Natural killer cell treated with Interleukin-12 subunit alpha and Interleukin-12 subunit beta and Interleukin-15 and Interleukin-18, amount 100 ng/mL, for 72 hours (primary cell): ENCODE data around the gene AHNAK2. TPM values are rescaled to one million over a fixed set of nuclear protein-coding genes. Genes with fewer than 3 reads are reported as not detected.
"Not testable (repeated sequence)": the region's sequence is repeated elsewhere in the genome, so short reads cannot be mapped to it uniquely, and the experiment has no call there.

Experiments
- ATAC-seq, 2 donors: fragments of 150-1000 bp; cut with Tn5 transposase in 1 of 2; sonication (Bioruptor Pico), chemical (Tn5 transposase) in 1 of 2; 2 replicates each; pipeline ENCODE4 v1.10.0; 2021
- DNase-seq: peaks from one replicate; pipeline ENCODE4 v3.0.0; 2022; ENCODE audit warnings: low spot score
- H3K27ac Mint-ChIP-seq, 2 donors: 1 replicate in 1 of 2; 2 replicates in 1 of 2; pipeline ENCODE4 v1.8.0; 2022; ENCODE audit warnings: mixed read lengths in 2 of 2, mild to moderate bottlenecking in 1 of 2, moderate library complexity in 1 of 2
- H3K27me3 Mint-ChIP-seq, 2 donors: 1 replicate in 1 of 2; 2 replicates in 1 of 2; pipeline ENCODE4 v1.8.0; 2022; ENCODE audit warnings: mixed read lengths in 2 of 2
- H3K36me3 Mint-ChIP-seq: one replicate; pipeline ENCODE4 v1.8.0; 2022; ENCODE audit warnings: mixed read lengths
- H3K4me1 Mint-ChIP-seq, 2 donors: 1 replicate in 1 of 2; 2 replicates in 1 of 2; pipeline ENCODE4 v1.8.0; 2022; ENCODE audit warnings: low read depth in 2 of 2, mixed read lengths in 2 of 2, mild to moderate bottlenecking in 1 of 2
- H3K4me3 Mint-ChIP-seq: one replicate; pipeline ENCODE4 v1.8.0; 2022; ENCODE audit warnings: mixed read lengths
- H3K9me3 Mint-ChIP-seq: 2 replicates; pipeline ENCODE4 v1.8.0; 2022; ENCODE audit warnings: mixed read lengths
- total RNA-seq, 2 donors: library from RNA; stranded (reverse); gene quantifications; one replicate each; pipeline ENCODE4 v1.2.3, GENCODE V29; 2022

The AHNAK2 gene
- total RNA-seq, 2 donors from 2014 or later: not detected

DNA sequence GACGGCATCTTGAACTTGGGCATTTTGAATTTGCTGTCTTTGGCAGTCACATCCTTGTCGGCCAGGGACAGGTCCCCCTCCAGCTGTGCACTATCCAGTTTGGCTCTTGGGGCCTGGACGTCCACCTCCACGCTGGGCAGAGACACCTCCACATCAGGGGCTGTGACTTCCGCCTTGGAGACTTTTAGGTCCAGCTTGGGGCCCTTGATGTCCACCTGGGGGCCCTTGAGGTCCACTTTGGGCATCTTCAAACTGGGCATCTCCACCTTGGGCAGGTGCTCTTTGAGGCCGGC lies 34.2 kb downstream of the AHNAK2 start:
- ATAC-seq, H3K9me3 Mint-ChIP-seq, H3K27ac Mint-ChIP-seq, H3K4me1 Mint-ChIP-seq, H3K36me3 Mint-ChIP-seq, H3K4me3 Mint-ChIP-seq, H3K27me3 Mint-ChIP-seq, DNase-seq: not testable (repeated sequence)

DNA sequence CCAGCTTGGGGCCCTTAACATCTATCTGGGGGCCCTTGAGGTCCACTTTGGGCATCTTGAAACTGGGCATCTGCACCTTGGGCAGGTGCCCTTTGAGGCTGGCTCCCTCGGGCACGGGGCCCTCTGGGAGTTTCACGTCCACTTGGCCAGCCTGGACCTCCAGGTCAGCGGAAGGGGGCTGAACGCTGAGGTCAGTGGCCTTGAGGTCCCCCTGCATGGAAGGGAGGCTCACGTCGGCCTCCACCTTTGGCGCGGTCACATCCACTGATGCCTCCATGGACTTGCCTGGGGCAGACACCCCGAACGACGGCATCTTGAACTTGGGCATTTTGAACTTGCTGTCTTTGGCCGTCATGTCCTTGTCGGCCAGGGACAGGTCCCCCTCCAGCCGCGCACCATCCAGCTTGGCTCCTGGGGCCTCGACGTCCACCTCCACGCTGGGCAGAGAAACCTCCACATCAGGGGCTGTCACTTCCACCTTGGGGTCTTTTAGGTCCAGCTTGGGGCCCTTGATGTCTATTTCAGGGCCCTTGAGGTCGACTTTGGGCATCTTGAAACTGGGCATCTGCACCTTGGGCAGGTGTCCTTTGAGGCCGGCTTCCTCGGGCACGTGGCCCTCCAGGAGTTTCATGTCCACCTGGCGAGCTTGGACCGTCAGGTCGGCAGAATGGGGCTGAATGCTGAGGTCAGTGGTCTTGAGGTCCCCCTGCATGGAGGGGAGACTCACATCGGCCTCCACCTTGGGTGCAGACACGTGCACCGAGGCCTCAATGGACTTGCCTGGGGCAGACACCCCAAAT lies 34.8 kb downstream of the AHNAK2 start:
- not testable (repeated sequence) for H3K36me3 Mint-ChIP-seq, H3K9me3 Mint-ChIP-seq, H3K27me3 Mint-ChIP-seq, H3K27ac Mint-ChIP-seq, DNase-seq, ATAC-seq, H3K4me1 Mint-ChIP-seq, H3K4me3 Mint-ChIP-seq

DNA sequence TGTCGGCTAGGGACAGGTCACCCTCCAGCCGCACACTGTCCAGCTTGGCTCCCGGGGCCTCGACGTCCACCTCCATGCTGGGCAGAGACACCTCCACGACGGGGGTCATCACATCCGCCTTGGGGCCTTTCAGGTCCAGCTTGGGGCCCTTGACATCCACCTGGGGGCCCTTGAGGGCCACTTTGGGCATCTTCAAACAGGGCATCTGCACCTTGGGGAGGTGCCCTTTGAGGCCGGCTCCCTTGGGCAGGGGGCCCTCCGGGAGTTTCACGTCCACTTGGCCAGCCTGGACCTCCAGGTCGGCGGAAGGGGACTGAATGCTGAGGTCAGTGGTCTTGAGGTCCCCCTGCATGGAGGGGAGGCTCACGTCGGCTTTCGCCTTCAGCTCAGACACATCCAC lies 35.6 kb downstream of the AHNAK2 start:
- peaks cover 6 to 11% of the 10 kb centered on the region in 2 donors for H3K27me3 Mint-ChIP-seq
- no peaks in the 10 kb centered on the region for H3K36me3 Mint-ChIP-seq
- H3K9me3 Mint-ChIP-seq: no peaks in the 10 kb centered on the region
- no peak for ATAC-seq
- H3K27ac Mint-ChIP-seq: no peak overlapping the region
- H3K4me1 Mint-ChIP-seq: no peaks in the 10 kb centered on the region
- no peak overlapping the region for H3K4me3 Mint-ChIP-seq
- DNase-seq: peak; percentile 59

DNA sequence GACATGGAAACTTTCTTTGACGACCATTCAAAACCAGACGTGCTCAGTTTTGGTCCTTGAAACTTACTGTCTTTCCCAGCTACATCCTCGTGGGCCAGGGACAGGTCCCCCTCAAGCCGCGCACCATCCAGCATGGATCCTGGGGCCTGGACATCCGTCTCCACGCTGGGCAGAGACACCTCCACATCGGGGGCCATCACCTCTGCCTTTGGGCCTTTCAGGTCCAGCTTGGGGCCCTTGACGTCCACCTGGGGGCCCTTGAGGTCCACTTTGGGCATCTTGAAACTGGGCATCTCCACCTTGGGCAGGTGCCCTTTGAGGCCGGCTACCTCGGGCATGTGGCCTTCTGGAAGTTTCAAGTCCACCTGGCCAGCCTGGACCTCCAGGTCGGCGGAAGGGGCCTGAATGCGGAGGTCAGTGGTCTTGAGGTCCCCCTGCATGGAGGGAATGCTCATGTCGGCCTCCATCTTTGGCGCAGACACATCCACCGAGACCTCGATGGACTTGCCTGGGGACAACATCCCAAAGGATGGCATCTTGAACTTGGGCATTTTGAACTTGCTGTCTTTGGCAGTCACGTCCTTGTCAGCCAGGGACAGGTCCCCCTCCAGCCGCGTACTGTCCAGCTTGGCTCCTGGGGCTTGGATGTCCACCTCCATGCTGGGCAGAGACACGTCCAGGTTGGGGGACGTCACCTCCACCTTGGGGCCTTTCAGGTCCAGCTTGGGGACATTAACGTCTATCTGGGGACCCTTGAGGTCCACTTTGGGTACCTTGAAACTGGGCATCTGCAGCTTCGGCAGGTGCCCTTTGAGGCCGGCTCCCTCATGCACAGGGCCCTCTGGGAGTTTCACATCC lies 36.4 kb downstream of the AHNAK2 start:
- no peaks in the 10 kb centered on the region for H3K36me3 Mint-ChIP-seq
- H3K4me3 Mint-ChIP-seq: no peak overlapping the region
- ATAC-seq (no peak), DNase-seq (no peak)
- no peaks in the 10 kb centered on the region for H3K4me1 Mint-ChIP-seq
- peaks cover 6 to 15% of the 10 kb centered on the region in 2 donors for H3K27me3 Mint-ChIP-seq
- no peak overlapping the region for H3K27ac Mint-ChIP-seq
- no peaks in the 10 kb centered on the region for H3K9me3 Mint-ChIP-seq

DNA sequence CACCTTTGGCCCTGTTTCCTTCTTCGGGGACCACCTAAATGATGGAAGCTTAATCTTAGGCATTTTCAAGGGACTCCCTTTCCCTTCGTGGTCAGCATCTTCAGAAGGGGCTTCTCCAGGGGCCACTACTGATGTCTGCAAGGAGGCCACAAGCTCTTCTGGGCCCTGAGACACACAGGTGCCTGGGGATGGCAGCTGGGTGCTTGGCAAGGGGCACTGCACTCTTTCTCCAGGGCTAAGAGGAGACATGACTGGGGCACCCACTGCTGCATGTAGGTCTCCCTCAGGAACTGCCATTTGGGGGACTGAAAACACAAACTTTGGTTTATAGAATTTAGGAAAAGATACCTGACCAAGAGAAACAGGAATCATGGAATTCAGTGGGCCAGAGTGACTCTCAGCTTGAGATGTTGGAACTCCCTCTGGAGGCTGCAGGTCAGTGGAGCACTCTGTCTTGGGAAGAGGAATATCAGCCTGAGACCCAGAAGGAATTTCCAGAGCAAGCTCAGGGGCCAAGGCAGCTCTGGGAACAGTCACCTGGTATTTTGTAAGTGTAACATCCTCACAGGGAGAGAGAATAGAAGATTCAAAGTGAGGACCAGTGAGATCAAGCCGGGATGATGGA lies 37.5 kb downstream of the AHNAK2 start:
- Mint-ChIP-seq H3K27me3 (peaks cover 6 to 15% of the 10 kb centered on the region in 2 donors), H3K4me1 (no peaks in the 10 kb centered on the region), H3K9me3 (no peaks in the 10 kb centered on the region), H3K27ac (no peak overlapping the region), H3K36me3 (no peaks in the 10 kb centered on the region), H3K4me3 (no peak overlapping the region)
- DNase-seq: no peak
- no peak for ATAC-seq

DNA sequence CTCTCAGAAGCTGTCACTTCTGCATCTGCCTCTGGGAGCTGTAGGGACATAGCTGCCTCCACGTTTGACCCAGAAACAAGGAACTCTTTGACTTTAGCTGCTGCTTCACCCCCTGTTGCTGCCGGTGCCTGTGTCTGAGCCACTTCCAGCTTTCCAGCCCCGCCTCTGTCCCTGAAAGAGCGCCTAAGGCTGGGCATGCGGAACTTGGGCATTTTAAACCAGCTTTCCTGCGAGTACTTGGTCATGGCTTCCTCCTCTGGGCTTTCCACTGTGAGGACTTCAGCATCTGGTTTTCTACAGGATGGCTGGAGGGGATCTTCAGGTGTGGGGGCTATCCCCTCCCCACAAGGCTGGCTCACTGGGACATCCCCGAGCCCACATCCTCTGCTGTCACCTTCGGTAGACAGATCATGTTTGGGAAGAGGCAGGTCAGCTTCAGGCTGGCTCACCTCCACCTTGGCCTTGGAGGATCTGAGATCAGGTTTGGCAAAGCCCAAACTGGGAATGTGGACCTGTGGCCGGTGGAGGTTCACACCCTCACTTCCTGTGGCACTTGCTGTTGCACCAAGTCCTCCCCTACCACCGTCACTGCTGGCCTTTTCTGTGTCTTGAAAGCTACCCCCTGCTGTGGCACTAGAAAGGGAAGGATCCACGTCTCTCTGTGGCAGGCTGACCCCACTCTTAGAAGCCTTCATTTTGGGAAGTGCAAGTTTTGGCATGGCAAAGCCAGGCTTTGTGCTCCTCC lies 38.3 kb downstream of the AHNAK2 start:
- Mint-ChIP-seq H3K9me3 (no peaks in the 10 kb centered on the region), H3K36me3 (no peaks in the 10 kb centered on the region), H3K27ac (no peak overlapping the region), H3K27me3 (peaks cover 8 to 15% of the 10 kb centered on the region in 2 donors), H3K4me3 (no peak overlapping the region), H3K4me1 (no peaks in the 10 kb centered on the region)
- ATAC-seq (no peak), DNase-seq (no peak)

DNA sequence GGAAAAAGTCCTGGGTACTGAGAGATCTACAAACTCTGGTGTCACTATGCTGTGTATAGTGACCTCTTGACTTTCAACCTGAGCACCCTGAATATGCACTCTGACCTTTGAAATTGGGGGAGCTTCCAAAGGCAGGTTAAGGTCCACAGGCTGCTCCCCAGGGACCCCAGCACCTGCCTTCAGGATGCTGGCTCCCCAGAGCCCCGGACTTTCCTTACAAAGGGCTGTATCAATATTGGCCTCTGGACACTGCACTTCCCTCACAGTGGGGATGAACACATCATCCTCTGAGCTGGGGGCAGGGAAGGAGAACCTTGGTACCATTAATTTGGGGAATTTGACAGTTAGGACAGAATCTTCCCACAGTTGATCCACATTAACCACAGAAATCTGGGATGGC lies 39.2 kb downstream of the AHNAK2 start:
- Mint-ChIP-seq H3K27ac (no peak overlapping the region), H3K27me3 (peaks cover 14 to 18% of the 10 kb centered on the region in 2 donors), H3K4me1 (peaks cover 0 to 6% of the 10 kb centered on the region in 2 donors), H3K9me3 (no peaks in the 10 kb centered on the region), H3K4me3 (no peak overlapping the region), H3K36me3 (no peaks in the 10 kb centered on the region)
- ATAC-seq: no peak
- DNase-seq: no peak

DNA sequence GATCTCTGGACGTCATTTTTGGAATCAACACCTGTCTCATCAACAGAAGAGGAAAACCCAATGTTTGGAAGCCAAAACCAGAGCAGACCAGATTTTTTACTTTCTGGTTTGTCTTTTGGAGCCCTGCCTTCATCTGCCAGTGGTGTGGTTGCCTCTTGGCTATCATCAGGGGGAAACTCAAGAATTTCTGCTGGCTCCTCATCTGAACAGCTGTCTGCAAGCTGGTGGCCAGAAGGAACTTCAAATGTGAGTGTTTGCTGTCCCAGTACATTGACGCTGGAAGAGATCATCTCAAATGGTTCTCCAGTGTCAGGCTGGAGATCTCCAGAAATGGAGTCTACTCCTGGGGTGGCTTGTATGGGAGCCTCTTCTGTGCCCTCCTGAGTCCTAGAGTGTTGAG lies 39.7 kb downstream of the AHNAK2 start:
- DNase-seq (no peak), ATAC-seq (no peak)
- no peaks in the 10 kb centered on the region for H3K36me3 Mint-ChIP-seq
- H3K4me3 Mint-ChIP-seq: no peak overlapping the region
- H3K27ac Mint-ChIP-seq: no peak overlapping the region
- H3K4me1 Mint-ChIP-seq: peaks cover 0 to 6% of the 10 kb centered on the region in 2 donors
- H3K27me3 Mint-ChIP-seq: peaks cover 14 to 18% of the 10 kb centered on the region in 2 donors
- no peaks in the 10 kb centered on the region for H3K9me3 Mint-ChIP-seq

DNA sequence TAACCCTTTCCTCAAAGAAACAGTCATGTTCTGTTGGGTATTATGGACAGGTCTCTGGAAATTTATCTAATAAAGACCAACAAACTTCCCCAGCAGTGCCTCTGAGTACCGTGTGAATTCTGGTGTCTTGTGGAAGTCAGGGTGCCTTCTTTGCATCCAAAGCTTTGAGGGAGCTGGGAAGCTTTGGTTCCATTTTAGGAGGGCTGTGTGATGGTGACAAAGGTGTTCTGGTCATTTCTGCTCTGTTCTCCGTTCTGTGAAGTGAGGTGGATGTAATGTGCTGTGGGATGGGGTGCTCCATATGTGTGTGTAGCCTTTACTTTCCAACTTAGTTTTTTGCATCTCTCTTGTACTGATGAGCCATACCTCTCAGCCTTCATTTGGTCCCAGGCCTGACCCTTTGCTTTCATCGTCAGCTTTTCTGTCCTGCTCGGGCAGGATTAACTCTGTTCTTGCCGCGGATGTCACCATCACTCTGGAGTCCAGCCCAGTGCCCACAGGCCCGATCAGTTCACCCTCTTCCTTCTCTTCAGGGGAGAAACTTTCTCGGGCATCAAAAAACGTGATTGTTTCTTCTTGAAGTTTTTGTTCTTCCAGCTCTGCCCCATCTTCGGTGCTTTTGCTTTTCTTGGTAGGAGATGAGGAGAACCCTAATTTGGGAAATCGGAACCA lies 40.3 kb downstream of the AHNAK2 start:
- DNase-seq (no peak), ATAC-seq (no peak)
- no peak overlapping the region for H3K27ac Mint-ChIP-seq
- no peaks in the 10 kb centered on the region for H3K9me3 Mint-ChIP-seq
- H3K27me3 Mint-ChIP-seq: peaks cover 14 to 18% of the 10 kb centered on the region in 2 donors
- H3K4me3 Mint-ChIP-seq: no peak overlapping the region
- no peaks in the 10 kb centered on the region for H3K36me3 Mint-ChIP-seq
- peaks cover 0 to 6% of the 10 kb centered on the region in 2 donors for H3K4me1 Mint-ChIP-seq

DNA sequence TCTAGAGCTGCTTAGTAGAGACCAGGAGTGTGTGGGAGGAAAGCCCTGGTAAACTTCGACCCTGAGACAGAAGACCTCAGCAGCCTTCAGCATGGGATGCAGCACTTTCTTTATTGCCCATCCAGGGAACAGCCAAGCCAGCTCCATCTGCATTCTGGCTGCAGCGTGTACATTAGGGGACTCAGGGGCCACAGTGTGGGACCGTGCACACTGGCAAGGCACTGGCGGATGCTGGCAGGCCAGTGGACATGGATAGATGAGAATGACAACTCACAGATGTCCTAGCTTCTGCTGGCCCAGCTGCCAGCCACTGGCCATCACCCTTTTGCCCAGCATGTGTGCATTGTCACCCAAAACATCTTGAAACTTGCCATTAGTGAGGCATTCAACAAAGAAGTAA lies 41.0 kb downstream of the AHNAK2 start:
- H3K4me3 Mint-ChIP-seq: no peak overlapping the region
- peaks cover 0 to 6% of the 10 kb centered on the region in 2 donors for H3K4me1 Mint-ChIP-seq
- no peak overlapping the region for H3K27ac Mint-ChIP-seq

DNA sequence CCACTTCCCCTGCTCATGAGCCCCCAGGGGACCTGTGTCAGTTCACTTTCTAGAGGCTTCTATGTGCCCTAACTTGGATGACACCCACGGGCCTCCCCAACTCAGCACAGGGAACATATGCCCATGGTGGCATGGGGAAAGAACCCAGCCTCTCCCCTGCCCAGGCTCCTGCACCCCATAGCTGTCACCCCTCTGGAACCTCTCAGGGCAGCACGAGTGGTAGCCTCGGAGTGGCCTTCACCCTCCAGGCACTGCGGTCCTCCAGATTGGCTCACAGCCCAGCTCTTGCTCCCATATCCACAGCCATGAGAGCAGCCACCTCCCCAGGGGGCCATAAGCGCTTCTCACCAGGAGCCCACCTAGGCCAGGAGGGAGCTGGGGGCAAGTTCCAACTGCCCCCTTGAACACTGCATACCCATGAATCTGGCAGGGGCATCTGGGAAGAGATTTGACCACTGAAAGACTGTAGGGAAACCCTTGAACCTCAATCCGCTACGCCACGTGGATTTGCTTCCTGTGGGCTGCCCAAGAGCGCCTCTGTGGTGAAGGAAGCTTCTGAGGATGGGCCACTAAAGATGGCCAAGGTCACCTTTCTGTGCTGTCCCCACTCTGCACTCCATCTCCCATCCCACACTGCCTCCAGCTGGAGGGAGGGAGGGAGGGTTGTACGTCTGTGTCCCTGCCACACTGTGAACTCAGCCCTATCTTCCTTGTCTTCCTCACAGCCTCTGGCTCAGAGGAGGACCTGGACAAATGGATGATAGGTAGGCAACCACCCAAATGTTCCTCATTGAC lies 41.6 kb downstream of the AHNAK2 start:
- DNase-seq (no peak), ATAC-seq (no peak)
- Mint-ChIP-seq H3K9me3 (no peaks in the 10 kb centered on the region), H3K27ac (no peak overlapping the region), H3K4me3 (no peak overlapping the region), H3K27me3 (peaks cover 14 to 18% of the 10 kb centered on the region in 2 donors), H3K36me3 (no peaks in the 10 kb centered on the region), H3K4me1 (peaks cover 0 to 6% of the 10 kb centered on the region in 2 donors)

More for the DNA sequence above, 41.0 kb downstream of the AHNAK2 start:
- no peak for DNase-seq
- Mint-ChIP-seq H3K36me3 (no peaks in the 10 kb centered on the region), H3K9me3 (no peaks in the 10 kb centered on the region), H3K27me3 (peaks cover 14 to 18% of the 10 kb centered on the region in 2 donors)
- no peak for ATAC-seq

DNA sequence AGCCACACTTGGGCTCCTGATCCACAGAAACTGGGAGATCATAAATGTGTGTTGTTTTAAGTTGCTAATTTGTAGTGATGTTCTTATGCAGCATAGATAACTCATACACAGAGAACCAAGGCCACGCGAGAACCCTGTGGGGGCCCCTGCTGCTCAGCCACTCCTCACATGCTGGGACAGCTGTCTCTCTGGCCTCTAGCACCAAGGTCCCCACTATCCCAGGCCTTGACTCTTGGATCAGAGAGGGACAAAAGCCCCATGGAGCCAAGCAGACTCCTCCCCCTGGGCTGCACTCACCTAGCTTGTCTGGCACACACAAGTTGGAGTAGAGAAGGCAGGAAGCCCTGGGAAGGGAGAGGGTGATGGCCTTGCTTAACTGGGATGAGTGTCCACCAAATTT lies 42.2 kb downstream of the AHNAK2 start:
- DNase-seq (no peak), ATAC-seq (no peak)
- Mint-ChIP-seq H3K27me3 (peaks cover 13 to 18% of the 10 kb centered on the region in 2 donors), H3K4me3 (no peak overlapping the region), H3K4me1 (peaks cover 0 to 6% of the 10 kb centered on the region in 2 donors), H3K27ac (no peak overlapping the region), H3K9me3 (no peaks in the 10 kb centered on the region), H3K36me3 (no peaks in the 10 kb centered on the region)
